Body of pancreas (tissue), 4 donors: Measurements from ENCODE around the gene RNU5B-1.

Source experiments
- CTCF ChIP-seq, 7 experiments: fragments of 450-650 bp in 4 of 7; fragments of 200-600 bp in 3 of 7; sonication (generic) in 3 of 7; IDR thresholded peaks; one replicate each; pipeline ENCODE4 v1.5.1; 2016 to 2019; ENCODE audit warnings: antibody characterized with exemption in 7 of 7
- POLR2A ChIP-seq, 3 donors: fragments of 450-650 bp; IDR thresholded peaks; one replicate each; pipeline ENCODE4 v1.6.1; 2016; ENCODE audit warnings: antibody characterized with exemption in 3 of 3, mild to moderate bottlenecking in 2 of 3

GRCh38 chr15:65309882-65310418 is 5.5 kb downstream of the RNU5B-1 start:
- TF ChIP-seq POLR2A (IDR thresholded peaks at IDR 0.05): no peak
- no peak for TF ChIP-seq CTCF (IDR thresholded peaks at IDR 0.05)
